Upper lobe of left lung (tissue), 6 donors: ENCODE data around the gene MOSPD2. TPM values are rescaled to one million over a fixed set of nuclear protein-coding genes. Genes with fewer than 3 reads are reported as not detected.

Experiments
- ATAC-seq, 2 donors: fragments of 200-7000 bp; cut with Tn5 transposase; one replicate each; pipeline ENCODE4 v1.9.1; 2022; ENCODE audit warnings: mild to moderate bottlenecking in 2 of 2, moderate library complexity in 2 of 2; ENCODE audit not compliant: low FRiP score in 2 of 2
- DNase-seq, 2 donors: peaks; one replicate each; pipeline ENCODE4 v3.0.0-alpha.2; 2019 to 2020
- H3K27ac ChIP-seq, 4 donors: fragments of 200-600 bp; sonication (generic); one replicate each; pipeline ENCODE4 v1.5.1; 2016 to 2019
- H3K27me3 ChIP-seq, 4 donors: fragments of 200-600 bp; sonication (generic); one replicate each; pipeline ENCODE4 v1.5.1; 2017 to 2019
- H3K36me3 ChIP-seq, 4 donors: fragments of 200-600 bp; sonication (generic); one replicate each; pipeline ENCODE4 v1.5.1; 2016 to 2019
- H3K4me1 ChIP-seq, 4 donors: fragments of 200-600 bp; sonication (generic); one replicate each; pipeline ENCODE4 v1.5.1; 2018 to 2019
- H3K4me3 ChIP-seq, 4 donors: fragments of 200-600 bp; sonication (generic); one replicate each; pipeline ENCODE4 v1.5.1; 2017 to 2019; ENCODE audit warnings: mild to moderate bottlenecking in 2 of 4, moderate library complexity in 1 of 4
- H3K9me3 ChIP-seq, 4 donors: fragments of 200-600 bp; sonication (generic); one replicate each; pipeline ENCODE4 v1.5.1; 2018 to 2019
- CTCF ChIP-seq, 6 experiments: fragments of 450-650 bp in 4 of 6; fragments of 200-600 bp in 2 of 6; sonication (generic) in 2 of 6; IDR thresholded peaks; one replicate each; pipeline ENCODE4 v1.5.1; 2016 to 2019; ENCODE audit warnings: antibody characterized with exemption in 6 of 6
- EP300 ChIP-seq, 4 donors: sonication (generic); formaldehyde crosslinking; IDR thresholded peaks; one replicate each; pipeline ENCODE4 v1.5.1; 2017; ENCODE audit warnings: antibody characterized with exemption in 4 of 4, control low read depth in 2 of 4
- POLR2A ChIP-seq, 4 donors: fragments of 450-650 bp; IDR thresholded peaks; one replicate each; pipeline ENCODE4 v1.5.1; 2016 to 2017; ENCODE audit warnings: antibody characterized with exemption in 4 of 4, mild to moderate bottlenecking in 2 of 4
- POLR2AphosphoS5 ChIP-seq, 2 donors: sonication (generic); formaldehyde crosslinking; IDR thresholded peaks; one replicate each; pipeline ENCODE4 v1.5.1; 2017; ENCODE audit warnings: antibody characterized with exemption in 2 of 2
- WGBS, 2 donors: methylation state at CpG; one replicate each; pipeline ENCODE4 v1.1.5; 2017 to 2018; 5-methylcytosine and 5-hydroxymethylcytosine counted together
- total RNA-seq, 6 donors: library from RNA; depleted of rRNA in 4 of 6; stranded (reverse); fragments of >200 nt in 4 of 6; gene quantifications; one replicate each; pipeline versions ENCODE4 v1.1.0 to v1.2.1, GENCODE V29; 2016 to 2021
- donor health status: DM: no; HTN: no; CAD: no; lungs with moderate emphysema.
- donor health status: DM: no; HTN: yes; CAD: no; lungs with severe emphysema.

Gene MOSPD2
- total RNA-seq, result 10 to 100 TPM; 12.5 to 39.6 (median 31.1) TPM

- Histone ChIP-seq H3K27ac (peak within 1 kb of the TSS; percentile 81 to 89 (median 84)), H3K27me3 (no peaks in the 10 kb centered on the region), H3K4me1 (peaks cover 0 to 4% (median 0%) of the 10 kb centered on the region in 4 donors), H3K9me3 (no peaks in the 10 kb centered on the region), H3K36me3 (no peaks in the 10 kb centered on the region), H3K4me3 (peak within 1 kb of the TSS; percentile 55 to 84 (median 70))
- 0 to 37% methylated on average over 2 to 68 of the region's 78 CpGs for WGBS, 2 donors
- DNase-seq (peak; percentile 95 to 97), ATAC-seq (peak; percentile 99 to 100)
- TF ChIP-seq POLR2AphosphoS5 (IDR thresholded peaks at IDR 0.05) (peak; percentile 31 to 82), CTCF (IDR thresholded peaks at IDR 0.05) (no peak), POLR2A (IDR thresholded peaks at IDR 0.05) (peak in 3 of 4 donors; percentile 42 to 74 (median 53))
Observed at GRCh38 chrX:14872851-14873675, at the start of gene MOSPD2, which contains the start of gene FANCB. Gene MOSPD2, plus strand, starts transcription at chrX:14873421. Its CDS starts 108 bp downstream, at chrX:14873529. Gene FANCB, minus strand, starts transcription at chrX:14873069. Its CDS starts 7,559 bp downstream, at chrX:14865510.

GRCh38 chrX:14825851-14826250, 47.4 kb upstream of the MOSPD2 start:
- no peak overlapping the region for H3K27ac ChIP-seq

GRCh38 chrX:14826319-14826718, 46.9 kb upstream of the MOSPD2 start:
- Histone ChIP-seq H3K27me3 (no peaks in the 10 kb centered on the region), H3K36me3 (no peaks in the 10 kb centered on the region), H3K9me3 (no peaks in the 10 kb centered on the region), H3K4me3 (no peak overlapping the region), H3K4me1 (no peaks in the 10 kb centered on the region), H3K27ac (no peak overlapping the region)
- ATAC-seq (no peak), DNase-seq (no peak)
- TF ChIP-seq CTCF (IDR thresholded peaks at IDR 0.05) (no peak), POLR2AphosphoS5 (IDR thresholded peaks at IDR 0.05) (no peak), EP300 (IDR thresholded peaks at IDR 0.05) (no peak), POLR2A (IDR thresholded peaks at IDR 0.05) (no peak)
- 70 to 76% methylated on average over 3 of the region's 3 CpGs for WGBS, 2 donors

More at GRCh38 chrX:14825851-14826250, 47.4 kb upstream of the MOSPD2 start:
- no peak for DNase-seq
- H3K4me3 ChIP-seq, result no peak overlapping the region
- H3K4me1 ChIP-seq, result no peaks in the 10 kb centered on the region
- no peaks in the 10 kb centered on the region for H3K36me3 ChIP-seq
- ATAC-seq, result no peak
- H3K27me3 ChIP-seq, result no peaks in the 10 kb centered on the region
- TF ChIP-seq EP300 (IDR thresholded peaks at IDR 0.05) (no peak), POLR2AphosphoS5 (IDR thresholded peaks at IDR 0.05) (no peak), POLR2A (IDR thresholded peaks at IDR 0.05) (no peak), CTCF (IDR thresholded peaks at IDR 0.05) (no peak)
- H3K9me3 ChIP-seq, result no peaks in the 10 kb centered on the region

GRCh38 chrX:14829643-14830042, 43.6 kb upstream of the MOSPD2 start:
- Histone ChIP-seq H3K4me3 (no peak overlapping the region), H3K36me3 (no peaks in the 10 kb centered on the region), H3K27ac (no peak overlapping the region), H3K27me3 (no peaks in the 10 kb centered on the region), H3K9me3 (no peaks in the 10 kb centered on the region), H3K4me1 (no peaks in the 10 kb centered on the region)
- DNase-seq (no peak), ATAC-seq (peak in 1 of 2 donors; percentile 68)
- TF ChIP-seq EP300 (IDR thresholded peaks at IDR 0.05) (no peak), POLR2AphosphoS5 (IDR thresholded peaks at IDR 0.05) (no peak), CTCF (IDR thresholded peaks at IDR 0.05) (no peak), POLR2A (IDR thresholded peaks at IDR 0.05) (no peak)
- 46 to 90% methylated on average over 2 of the region's 2 CpGs for WGBS, 2 donors
